C4-2B (cell line): ENCODE measurements around the gene ZBTB20.

Experiments
- CTCF ChIP-seq: fragments of 450-650 bp; conservative IDR thresholded peaks from 2 replicates; pipeline ENCODE4 v1.5.1; 2017; ENCODE audit warnings: mild to moderate bottlenecking
- ZFX ChIP-seq: fragments of 450-650 bp; IDR thresholded peaks from 2 replicates; pipeline ENCODE4 v1.6.1; 2017

GRCh38 chr3:114553949-114554593, 593.0 kb downstream of the ZBTB20 start:
- TF ChIP-seq CTCF: no peak
- TF ChIP-seq ZFX: no peak
